A673 (cell line): Measurements from ENCODE around the gene TCF12. TPM values are rescaled to one million over a fixed set of nuclear protein-coding genes. Genes with fewer than 3 reads are reported as not detected.

ENCODE experiments used
- BruUV-seq: library from RNA; stranded (reverse); fragments of 400-500 nt; replicated peaks from 2 replicates; lab custom pipeline; 2021; lab: Mats Ljungman, UMichigan
- CTCF ChIA-PET: fragments of 300-600 bp; sonication (Branson Sonifier 250); formaldehyde crosslinking; loops from one replicate; lab custom pipeline; 2022; ENCODE audit warnings: antibody characterized with exemption; lab: Charles Lee
- POLR2A ChIA-PET: fragments of 300-600 bp; sonication (Branson Sonifier 250); formaldehyde crosslinking; loops from one replicate; lab custom pipeline; 2022; ENCODE audit warnings: antibody characterized with exemption; ENCODE audit not compliant: low non-redundant PET; lab: Charles Lee
- DNase-seq: peaks from one replicate; pipeline ENCODE4 v3.0.0-alpha.2; 2015; ENCODE audit warnings: low spot score
- H3K27ac ChIP-seq: fragments of 200-600 bp; sonication (generic); 2 replicates; pipeline ENCODE4 v1.5.1; 2016; ENCODE audit warnings: mixed run types, low read depth, mild to moderate bottlenecking, mixed read lengths, antibody characterized with exemption, low read length; ENCODE audit not compliant: poor library complexity, severe bottlenecking
- H3K27me3 ChIP-seq: fragments of 200-600 bp; sonication (generic); replicated peaks from 2 replicates; pipeline ENCODE4 v1.6.1; 2017; ENCODE audit warnings: mixed run types, low read depth, mild to moderate bottlenecking, mixed read lengths, antibody characterized with exemption, low read length; ENCODE audit not compliant: insufficient read depth, poor library complexity
- H3K36me3 ChIP-seq: fragments of 200-600 bp; sonication (generic); 2 replicates; pipeline ENCODE4 v1.6.1; 2016; ENCODE audit warnings: mixed run types, mild to moderate bottlenecking, mixed read lengths, antibody characterized with exemption, low read length; ENCODE audit not compliant: insufficient read depth, poor library complexity, severe bottlenecking
- H3K4me1 ChIP-seq: fragments of 200-600 bp; sonication (generic); 2 replicates; pipeline ENCODE4 v1.6.1; 2017; ENCODE audit warnings: mixed run types, mild to moderate bottlenecking, mixed read lengths, antibody characterized with exemption, low read length; ENCODE audit not compliant: insufficient read depth, poor library complexity, severe bottlenecking
- H3K4me3 ChIP-seq: fragments of 200-600 bp; sonication (generic); 2 replicates; pipeline ENCODE4 v1.5.1; 2016; ENCODE audit warnings: low read depth, mixed run types, mild to moderate bottlenecking, mixed read lengths, low read length; ENCODE audit not compliant: poor library complexity, severe bottlenecking
- H3K9me3 ChIP-seq: fragments of 200-600 bp; sonication (generic); 2 replicates; pipeline ENCODE4 v1.6.1; 2016; ENCODE audit warnings: mixed run types, low read depth, mild to moderate bottlenecking, mixed read lengths, antibody characterized with exemption, low read length; ENCODE audit not compliant: poor library complexity, severe bottlenecking
- CTCF ChIP-seq: fragments of 300-800, 200-600 bp; sonication (generic); conservative IDR thresholded peaks from 2 replicates; pipeline ENCODE4 v1.5.1; 2017; ENCODE audit warnings: low read depth, mild to moderate bottlenecking, antibody characterized with exemption, low read length, moderate library complexity, mixed read lengths
- EZH2 ChIP-seq: fragments of 200-600 bp; sonication (generic); IDR thresholded peaks from 2 replicates; pipeline ENCODE4 v1.6.1; 2017; ENCODE audit warnings: borderline replicate concordance, low read depth, mild to moderate bottlenecking, mixed read lengths, antibody characterized with exemption, low read length; ENCODE audit not compliant: poor library complexity, severe bottlenecking
- intact Hi-C: fragments of 100-400 bp; cut with micrococcal nuclease; formaldehyde crosslinking; loops from one replicate; pipeline ENCODE4 v1.10.0; 2022; ENCODE audit not compliant: unreplicated experiment
- total RNA-seq: library from RNA; stranded (reverse); gene quantifications from 2 replicates; pipeline ENCODE4 v1.2.3, GENCODE V29; 2021

TCF12 gene
- total RNA-seq, 1 experiment from 2014 or later, result 351 TPM

GRCh38 chr15:57282686-57283085 is 364.2 kb downstream of the TCF12 start:
- Histone ChIP-seq H3K4me1 (no peaks in the 10 kb centered on the region), H3K27me3 (no peaks in the 10 kb centered on the region), H3K36me3 (peaks cover 94% of the 10 kb centered on the region), H3K27ac (peak overlapping the region; percentile 7), H3K9me3 (no peaks in the 10 kb centered on the region), H3K4me3 (no peak overlapping the region)
- DNase-seq, result no peak
- no TSS peak for BruUV-seq
- ChIA-PET POLR2A (no interaction called here), CTCF (no interaction called here)
- TF ChIP-seq EZH2 (no peak), CTCF (no peak)
- intact Hi-C loops, result no loop called here

- Histone ChIP-seq H3K36me3 (peaks cover 97% of the 10 kb centered on the region), H3K4me3 (no peak overlapping the region), H3K4me1 (peaks cover 4% of the 10 kb centered on the region), H3K27ac (no peak overlapping the region), H3K9me3 (no peaks in the 10 kb centered on the region), H3K27me3 (no peaks in the 10 kb centered on the region)
- no TSS peak for BruUV-seq
- TF ChIP-seq EZH2 (no peak), CTCF (no peak)
- POLR2A ChIA-PET, result no interaction called here
- intact Hi-C loops, result no loop called here
- CTCF ChIA-PET, result no interaction called here
- no peak for DNase-seq
Measured at GRCh38 chr15:57283774-57284503, 365.5 kb downstream of the TCF12 start.

- Histone ChIP-seq H3K27ac (no peak overlapping the region), H3K9me3 (no peaks in the 10 kb centered on the region), H3K4me1 (peaks cover 7% of the 10 kb centered on the region), H3K36me3 (peaks cover 95% of the 10 kb centered on the region), H3K27me3 (no peaks in the 10 kb centered on the region), H3K4me3 (no peak overlapping the region)
- CTCF ChIA-PET, result no interaction called here
- no TSS peak for BruUV-seq
- POLR2A ChIA-PET, result no interaction called here
- TF ChIP-seq CTCF, result no peak
- no peak for TF ChIP-seq EZH2
- DNase-seq, result no peak
- intact Hi-C loops, result no loop called here
Measured at GRCh38 chr15:57284535-57284934, 366.1 kb downstream of the TCF12 start.
